ENCODE results near the gene SLC45A1.
A peak's percentile ranks its signal among the peaks of the same experiment; 100 is the strongest.

Gene SLC45A1

GRCh38 chr1:8338526-8339202 is 20.8 kb downstream of the SLC45A1 start:
- no peak for DNase-seq

- DNase-seq, result no peak
These were observed 21.3 kb downstream of the SLC45A1 start for GRCh38 chr1:8339203-8339600.

- no peak for DNase-seq
These were observed 22.5 kb downstream of the SLC45A1 start for GRCh38 chr1:8340448-8340847.

DNA sequence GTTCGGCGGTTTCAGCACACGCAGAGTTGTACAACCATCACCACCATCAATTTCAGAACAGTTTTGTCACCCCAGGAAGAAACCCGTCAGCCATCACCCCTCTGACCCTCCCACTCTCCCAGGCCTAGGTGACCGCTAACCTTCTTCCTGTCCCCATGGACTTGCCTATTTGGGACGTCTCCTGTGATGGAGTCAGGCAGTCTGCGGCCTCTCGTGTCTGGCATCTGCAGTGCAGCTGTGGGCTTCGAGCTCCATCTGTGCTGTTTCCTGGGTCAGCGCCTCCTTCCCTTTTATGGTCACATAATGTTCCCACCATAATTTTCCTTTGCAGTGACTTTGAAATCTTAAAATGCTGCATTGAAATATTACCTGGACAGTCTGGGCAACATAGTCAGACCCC is 24.4 kb downstream of the SLC45A1 start:
- DNase-seq, result no peak

GRCh38 chr1:8343044-8343443 is 25.1 kb downstream of the SLC45A1 start:
- DNase-seq, result no peak

- no peak for DNase-seq
These were observed 25.6 kb downstream of the SLC45A1 start for GRCh38 chr1:8343464-8344001.

DNA sequence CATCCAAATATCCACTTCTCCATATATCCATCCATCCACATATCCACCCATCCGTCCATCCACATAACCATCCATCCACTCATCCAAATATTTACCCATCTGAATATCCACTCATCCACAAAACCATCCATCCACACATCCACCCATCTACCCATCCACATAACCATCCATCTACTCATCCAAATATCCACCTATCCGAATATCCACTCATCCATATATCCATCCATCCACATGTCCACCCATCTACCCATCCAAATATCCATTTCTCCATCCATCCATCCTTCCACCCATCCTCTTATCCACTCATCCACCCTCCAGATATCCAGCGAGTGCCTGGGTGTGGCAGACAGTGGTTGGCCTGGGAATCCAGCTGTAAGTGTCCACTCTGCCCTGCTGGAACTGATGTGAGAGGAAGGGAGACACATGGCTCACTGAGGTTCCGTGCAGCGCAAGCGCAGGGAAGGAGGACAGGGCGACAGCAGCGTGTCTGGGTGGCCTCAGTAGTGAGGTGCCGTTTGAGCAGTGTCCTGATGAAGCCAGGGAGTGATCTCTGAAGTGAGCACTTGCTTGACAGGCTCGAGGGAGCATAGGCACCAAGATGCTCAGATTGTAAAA is 27.1 kb downstream of the SLC45A1 start:
- no peak for DNase-seq

- DNase-seq, result no peak
These were observed 27.9 kb downstream of the SLC45A1 start for GRCh38 chr1:8345621-8346415.

DNA sequence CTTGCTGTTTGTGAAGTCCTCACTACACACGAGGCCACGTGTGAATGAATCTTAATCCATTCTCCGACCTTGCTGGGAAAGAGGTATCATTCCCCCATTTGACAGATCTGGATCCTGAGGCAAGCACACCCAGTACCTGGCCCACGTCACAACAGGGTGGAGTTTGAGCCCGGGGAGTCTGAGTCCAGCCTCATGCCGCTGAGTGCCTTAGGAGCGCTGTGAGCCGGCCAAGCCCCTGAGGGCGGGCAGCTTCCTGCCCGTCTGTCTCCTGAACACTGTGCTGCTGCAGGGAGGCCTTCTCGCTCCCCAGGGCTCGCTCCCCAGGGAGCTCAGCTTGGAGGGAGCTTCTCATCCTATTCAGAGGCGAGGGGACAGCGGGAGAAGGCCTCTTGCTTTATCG is 29.7 kb downstream of the SLC45A1 start:
- no peak for DNase-seq

DNA sequence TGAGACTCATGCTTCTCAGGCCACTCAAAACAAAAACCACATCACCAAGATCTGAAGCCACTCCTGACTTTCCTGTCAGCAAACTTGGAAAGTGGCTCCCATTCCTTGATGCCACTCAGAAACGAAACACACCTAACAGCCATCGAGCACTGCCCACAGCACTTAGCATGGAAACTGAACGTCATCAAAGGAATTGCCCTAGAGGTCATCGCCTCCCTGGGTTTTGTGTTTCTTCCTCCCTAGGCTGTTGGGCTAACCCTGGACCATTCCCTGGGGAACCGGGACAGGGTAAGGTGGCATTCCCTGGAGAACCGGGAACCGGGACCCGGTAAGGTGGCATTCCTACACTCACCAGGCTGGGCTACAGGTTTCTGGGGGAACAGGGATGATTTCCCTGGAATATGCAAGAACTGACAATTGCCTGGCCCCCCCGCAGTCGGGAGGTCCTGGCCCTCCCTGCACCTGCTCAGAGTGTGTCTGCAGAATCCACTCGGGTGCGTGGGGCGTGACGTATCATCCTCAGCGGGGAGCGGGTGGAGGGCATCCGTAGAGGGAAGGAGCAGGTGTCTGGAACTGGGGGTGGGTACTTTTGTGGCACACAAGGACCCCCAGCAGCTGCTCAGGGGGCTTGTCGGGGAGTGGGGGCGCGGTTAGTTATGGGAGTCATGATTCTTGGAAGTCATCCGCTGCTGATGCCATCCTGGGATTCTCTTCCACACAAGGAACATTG is 30.3 kb downstream of the SLC45A1 start:
- DNase-seq, result no peak

GRCh38 chr1:8348777-8349472 is 31.0 kb downstream of the SLC45A1 start:
- DNase-seq, result peak; percentile 25

DNA sequence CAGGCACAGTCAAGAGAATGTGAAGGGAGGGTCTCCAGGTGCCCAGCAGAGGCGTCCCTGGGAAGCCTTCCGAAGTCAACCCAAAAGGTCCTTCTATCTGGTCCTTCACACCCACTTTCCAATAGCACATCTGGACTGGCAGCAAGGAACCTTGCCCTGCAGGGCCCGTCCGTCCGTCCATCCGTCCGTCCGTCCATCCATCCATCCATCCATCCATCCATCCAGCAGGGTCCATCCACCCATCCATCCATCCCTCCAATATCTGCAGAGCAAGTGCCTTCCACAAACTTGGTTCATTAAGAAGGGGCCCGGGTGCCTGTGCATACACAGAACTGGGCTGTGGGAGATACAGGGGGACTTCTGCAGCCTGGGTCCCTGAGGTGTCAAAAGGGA is 31.6 kb downstream of the SLC45A1 start:
- no peak for DNase-seq

DNA sequence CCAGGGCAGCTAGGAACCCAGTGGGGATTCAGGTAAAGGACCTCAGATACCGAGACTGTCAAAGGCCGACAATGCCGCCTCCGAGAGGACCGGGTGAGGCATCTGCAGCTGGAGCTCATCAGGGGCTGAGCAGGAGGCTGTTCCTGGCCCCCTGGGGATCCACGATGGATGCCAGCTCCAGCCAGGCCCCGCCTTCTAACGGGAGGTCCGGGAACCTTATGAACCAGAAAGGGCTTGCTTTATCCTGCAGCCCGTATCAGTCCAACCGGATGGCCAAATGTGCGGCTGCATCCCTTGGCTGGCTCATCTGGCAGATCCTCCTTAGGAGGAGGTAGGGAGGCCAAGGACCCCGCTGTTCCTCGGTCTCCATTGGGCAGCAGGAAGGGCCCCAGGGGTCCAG is 32.0 kb downstream of the SLC45A1 start:
- DNase-seq, result no peak

GRCh38 chr1:8350914-8351684 is 33.2 kb downstream of the SLC45A1 start:
- no peak for DNase-seq

- DNase-seq, result no peak
These were observed 34.0 kb downstream of the SLC45A1 start for GRCh38 chr1:8351693-8352470.

DNA sequence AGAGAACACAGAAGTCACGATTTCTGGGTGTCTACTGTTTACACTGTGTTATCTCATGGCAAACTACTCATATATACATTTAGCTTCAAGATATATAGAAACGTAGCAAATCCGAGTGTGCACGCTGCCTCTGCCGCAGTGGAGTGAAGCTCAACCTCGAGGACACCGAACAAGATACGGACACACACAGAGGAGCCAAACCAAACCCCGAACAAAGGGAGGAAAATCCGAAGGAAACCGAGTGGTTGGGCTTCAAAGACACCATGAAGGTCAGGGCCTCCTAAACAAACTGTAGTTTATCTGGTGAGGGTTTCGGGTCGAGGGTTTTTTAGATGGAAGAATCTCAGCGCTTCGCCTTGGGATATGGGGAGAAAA is 34.5 kb downstream of the SLC45A1 start:
- DNase-seq, result no peak

- DNase-seq, result no peak
These were observed 35.2 kb downstream of the SLC45A1 start for GRCh38 chr1:8352886-8353785.

DNA sequence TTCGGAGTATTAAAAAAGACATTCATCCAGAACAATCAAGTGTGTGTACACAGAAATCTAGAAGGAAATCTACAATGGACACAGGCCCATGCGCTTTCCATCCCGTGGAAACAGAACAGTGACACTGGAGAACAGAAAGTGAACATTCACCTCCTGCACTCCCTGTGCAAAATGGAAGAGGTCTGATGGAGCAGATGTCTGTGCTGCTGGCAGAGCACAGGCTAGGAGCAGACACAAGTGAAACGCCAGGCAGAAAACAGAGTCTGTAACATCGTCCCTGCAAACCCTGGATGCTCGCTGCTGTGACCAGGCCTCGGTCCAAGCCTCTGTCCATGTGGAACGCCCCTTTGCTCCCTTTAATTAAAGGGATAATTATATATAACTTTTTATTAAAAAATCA is 36.1 kb downstream of the SLC45A1 start:
- DNase-seq, result no peak

GRCh38 chr1:8355439-8356255 is 37.7 kb downstream of the SLC45A1 start:
- no peak for DNase-seq
